ENCODE data around the gene OR2D3.

GRCh38 chr11:6931146-6931713, 10.4 kb downstream of the OR2D3 start:
- TF ChIP-seq HIVEP1 (CRISPR knock-in tag; IDR thresholded peaks at IDR 0.05) = no peak
- no peak for TF ChIP-seq POLR2AphosphoS5 (IDR thresholded peaks at IDR 0.05; ENCODE audit: control insufficient read depth, insufficient read depth, low read depth, low read length)
- TF ChIP-seq SAFB (IDR thresholded peaks at IDR 0.05; ENCODE audit: borderline replicate concordance, low read depth, low read length) = no peak
- TF ChIP-seq ZNF217 (CRISPR knock-in tag; IDR thresholded peaks at IDR 0.05) = no peak
- TF ChIP-seq SMARCA4 (IDR thresholded peaks at IDR 0.05) = no peak
- TF ChIP-seq RBM14 (IDR thresholded peaks at IDR 0.05; ENCODE audit: borderline replicate concordance, insufficient read depth, low read depth, low read length) = no peak
- TF ChIP-seq ZKSCAN1 (IDR thresholded peaks at IDR 0.05; ENCODE audit: low read depth, low read length) = no peak
- no peak for TF ChIP-seq ZNF3 (CRISPR knock-in tag; IDR thresholded peaks at IDR 0.05)
- TF ChIP-seq KAT8 (IDR thresholded peaks at IDR 0.05; ENCODE audit: low read depth) = no peak
- TF ChIP-seq GATA2 (CRISPR knock-in tag; IDR thresholded peaks at IDR 0.05) = no peak
